Loucy (cell line): ENCODE data around the gene KRT38.

Experiments used
- CTCF ChIP-seq: fragments of 200-600 bp; sonication (generic); conservative IDR thresholded peaks from 2 replicates; pipeline ENCODE4 v1.5.1; 2014; ENCODE audit warnings: mild to moderate bottlenecking, antibody characterized with exemption, low read length
- EZH2phosphoT487 ChIP-seq: fragments of 200-600 bp; IDR thresholded peaks from 2 replicates; pipeline ENCODE4 v1.6.1; 2018; ENCODE audit warnings: antibody characterized with exemption, mild to moderate bottlenecking, moderate library complexity, borderline replicate concordance

DNA sequence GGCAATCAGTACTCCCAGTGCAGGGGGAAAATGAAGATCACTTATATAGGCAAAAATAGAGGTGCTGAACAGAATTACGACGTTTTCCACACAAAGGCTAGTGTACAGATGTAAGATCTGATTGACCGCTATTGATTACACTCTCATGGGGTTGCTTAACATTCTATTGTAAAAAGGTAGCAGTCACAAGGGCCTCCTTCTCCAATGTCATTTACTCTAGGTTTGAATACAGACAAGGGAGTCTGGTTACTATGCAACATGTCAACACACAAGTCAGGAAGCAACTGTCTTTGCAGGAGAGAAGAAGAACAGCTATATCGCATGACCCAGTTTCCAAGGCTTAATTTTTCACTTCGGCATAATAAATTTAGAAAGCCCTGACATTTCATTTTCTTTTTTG, 24.3 kb downstream of the KRT38 start:
- no peak for TF ChIP-seq CTCF
- no peak for TF ChIP-seq EZH2phosphoT487
